Measurements from ENCODE around the gene ERBIN.

- no peak for TF ChIP-seq POLR2A (IDR thresholded peaks at IDR 0.05)
- no peak for TF ChIP-seq CTCF (IDR thresholded peaks at IDR 0.05)
Observed at GRCh38 chr5:65895891-65896290, 30.5 kb upstream of the ERBIN start.
